Kasumi-1 (cell line): ENCODE results near the gene CFAP77.

ENCODE experiments used
- DNase-seq, 2 experiments: peaks; one replicate each; lab custom pipeline; 2025; lab: John Stamatoyannopoulos, UW

CFAP77 gene

DNA sequence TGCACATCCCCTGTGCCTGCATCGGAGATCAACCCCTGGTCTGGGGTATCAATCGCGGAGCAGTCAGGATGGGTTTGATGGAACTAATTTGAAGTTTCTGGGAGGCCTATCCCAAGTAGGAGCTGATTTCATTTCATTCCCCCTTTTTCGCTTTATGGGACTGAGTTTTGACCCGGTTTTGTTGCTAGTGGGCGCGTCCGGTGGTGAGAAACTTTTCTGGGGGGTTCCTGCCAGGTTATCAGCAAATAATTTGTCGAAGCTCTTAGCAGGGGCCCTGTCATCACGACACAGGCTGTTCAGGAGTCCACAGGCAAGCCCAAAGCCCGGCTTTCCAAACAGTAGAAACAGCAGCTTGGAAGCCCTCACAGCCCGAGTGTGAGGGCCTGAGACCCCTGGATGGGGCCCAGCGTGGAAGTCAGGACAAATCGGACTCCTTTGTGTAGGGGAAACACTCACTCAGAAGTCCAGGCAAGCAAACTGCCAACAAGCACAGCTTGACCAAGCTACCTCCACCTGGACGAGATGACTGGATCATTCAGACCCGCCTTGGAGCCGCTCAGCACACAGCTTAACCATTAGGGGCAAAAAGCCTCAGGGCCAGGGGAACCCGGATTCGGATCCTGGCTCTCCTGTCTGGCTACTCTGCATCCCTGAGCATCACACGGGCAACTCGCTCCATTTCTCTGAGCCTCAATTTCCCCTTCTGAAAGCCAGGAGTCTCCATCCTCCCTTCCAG lies 108.0 kb downstream of the CFAP77 start:
- no peak for DNase-seq

- no peak for DNase-seq
Measured at GRCh38 chr9:132518626-132519025, 108.6 kb downstream of the CFAP77 start.

DNA sequence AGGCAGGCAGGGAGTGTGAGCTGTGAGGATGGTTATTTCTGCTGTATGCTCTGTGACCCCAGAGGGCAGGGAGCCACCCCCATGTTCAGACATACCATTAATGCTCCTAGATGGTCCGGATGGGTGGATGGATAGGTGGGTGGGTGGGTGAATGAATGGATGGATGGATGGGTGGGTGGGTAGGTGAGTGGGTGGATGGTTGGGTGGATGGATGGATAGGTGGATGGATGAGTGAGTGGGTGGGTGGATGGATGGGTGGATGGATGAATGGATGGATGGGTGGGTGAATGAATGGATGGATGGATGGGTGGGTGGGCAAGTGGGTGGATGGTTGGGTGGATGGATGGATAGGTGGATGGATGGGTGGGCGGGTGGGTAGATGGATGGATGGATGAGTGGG lies 109.0 kb downstream of the CFAP77 start:
- DNase-seq: no peak

- no peak for DNase-seq
Measured at GRCh38 chr9:132520612-132521011, 110.6 kb downstream of the CFAP77 start.

DNA sequence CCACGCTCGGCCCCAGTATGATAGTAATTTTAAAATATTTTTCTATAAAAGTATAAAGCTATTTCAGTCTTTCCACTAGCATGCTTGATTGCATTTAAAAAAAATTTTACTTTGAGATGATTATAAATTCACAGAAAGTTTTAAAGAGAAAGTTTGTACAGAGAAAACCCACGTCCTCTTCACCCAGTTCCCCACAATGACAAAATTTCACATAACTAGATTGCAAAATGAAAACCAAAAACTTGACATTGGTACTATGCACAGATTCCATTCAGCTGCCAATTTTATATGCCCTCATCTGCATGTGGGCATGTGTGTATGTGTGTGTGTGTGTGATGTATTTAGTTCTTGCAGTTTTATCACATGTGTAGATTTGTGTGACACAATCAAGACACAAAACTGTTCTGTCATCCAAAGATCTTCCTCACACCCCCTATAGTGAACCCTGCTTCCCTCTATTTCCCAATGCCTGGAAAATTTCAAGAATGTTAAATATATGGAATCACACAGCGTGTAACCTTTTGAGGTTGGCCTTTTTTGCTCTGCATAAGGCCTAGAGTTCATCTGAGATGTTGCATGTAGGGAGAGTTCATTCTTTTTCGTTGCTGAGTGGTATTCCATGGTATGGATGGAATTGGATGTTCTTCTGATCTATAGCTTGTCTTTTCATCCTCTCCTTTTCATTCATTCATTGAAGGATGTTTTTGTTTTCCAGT lies 115.5 kb downstream of the CFAP77 start:
- no peak for DNase-seq

DNA sequence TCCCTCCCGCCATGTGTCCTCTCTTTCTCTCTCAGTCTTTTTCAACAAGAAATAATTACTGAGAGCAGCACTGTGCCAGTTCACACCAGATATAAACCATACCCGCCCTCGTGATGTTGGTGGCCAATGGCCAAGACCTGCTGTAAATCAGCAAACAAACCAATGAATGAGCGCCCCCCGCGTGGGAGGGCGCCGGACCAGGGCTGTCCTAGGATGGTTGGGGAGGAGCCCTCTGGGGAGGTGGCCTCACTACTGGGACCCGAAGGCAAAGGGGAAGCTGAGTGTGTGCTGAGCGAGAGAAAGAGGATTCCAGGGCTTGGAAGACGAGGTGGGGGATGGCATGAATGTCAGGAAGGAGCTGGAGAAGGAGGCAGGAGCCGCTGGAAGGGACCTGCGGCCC lies 121.2 kb downstream of the CFAP77 start:
- DNase-seq: no peak

DNA sequence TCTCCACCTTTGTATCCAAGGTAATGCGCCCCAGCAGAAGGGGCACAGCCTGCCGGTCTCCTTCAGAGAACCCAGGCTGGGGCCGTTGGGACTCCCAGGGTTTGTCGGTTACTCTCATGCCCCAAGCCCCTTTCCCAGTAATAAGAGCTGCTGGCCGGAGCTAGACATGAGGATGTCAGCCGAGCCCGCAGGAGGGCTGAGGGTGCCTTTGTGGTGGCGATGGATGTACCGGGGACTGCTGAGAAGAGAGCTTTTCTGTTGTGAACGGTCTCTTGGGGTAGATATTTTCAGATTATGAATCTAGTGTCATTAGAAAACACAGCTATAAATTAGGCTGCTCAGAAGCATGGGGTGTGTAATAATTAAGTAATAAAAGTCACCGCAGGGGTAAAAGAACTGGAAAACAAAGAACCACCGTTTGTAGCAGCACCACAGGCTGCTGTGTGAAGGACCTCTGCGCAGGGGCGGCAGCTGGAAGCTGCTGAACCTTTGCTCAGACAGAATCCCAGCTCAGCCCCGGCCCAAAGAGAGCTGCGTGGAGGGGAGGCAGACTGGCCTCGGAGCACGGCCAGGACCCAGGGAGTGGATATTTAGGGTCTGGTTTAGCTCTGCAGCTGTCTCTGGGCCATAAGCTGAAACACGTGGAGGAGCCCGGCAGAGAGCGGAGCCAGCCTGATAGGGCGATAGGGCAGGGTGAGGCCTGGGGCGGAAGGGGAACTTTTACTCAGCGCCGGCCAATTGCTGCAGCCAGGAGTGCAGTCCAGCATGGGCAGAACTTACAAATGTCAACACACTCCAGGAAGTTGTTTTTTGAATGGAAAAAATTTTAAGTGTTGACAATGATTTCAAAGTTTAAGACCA lies 121.9 kb downstream of the CFAP77 start:
- no peak for DNase-seq

DNA sequence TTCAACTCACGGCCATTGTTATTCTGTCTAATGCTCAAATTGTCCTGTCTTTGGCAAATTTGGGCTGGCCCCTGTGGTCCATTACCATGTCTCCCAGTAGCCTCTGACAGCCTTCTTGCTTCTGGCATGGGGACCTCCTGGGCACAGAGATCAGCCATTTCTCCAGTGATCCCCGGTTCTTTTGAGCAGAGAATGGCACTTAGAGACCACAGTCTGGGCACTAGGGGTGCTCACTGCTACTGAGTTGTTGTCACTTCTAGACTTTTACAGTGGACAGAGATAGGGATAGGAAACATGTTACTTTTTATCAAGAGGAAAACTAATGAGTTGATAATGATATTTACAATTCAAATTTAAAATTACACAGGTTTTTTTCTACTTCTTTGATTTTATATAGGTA lies 124.8 kb downstream of the CFAP77 start:
- no peak for DNase-seq

- no peak for DNase-seq
Measured at GRCh38 chr9:132536124-132536523, 126.1 kb downstream of the CFAP77 start.

GRCh38 chr9:132537352-132537751 lies 127.3 kb downstream of the CFAP77 start:
- DNase-seq: no peak

- no peak for DNase-seq
Measured at GRCh38 chr9:132538071-132538470, 128.1 kb downstream of the CFAP77 start.

GRCh38 chr9:132539096-132539495 lies 129.1 kb downstream of the CFAP77 start:
- no peak for DNase-seq

DNA sequence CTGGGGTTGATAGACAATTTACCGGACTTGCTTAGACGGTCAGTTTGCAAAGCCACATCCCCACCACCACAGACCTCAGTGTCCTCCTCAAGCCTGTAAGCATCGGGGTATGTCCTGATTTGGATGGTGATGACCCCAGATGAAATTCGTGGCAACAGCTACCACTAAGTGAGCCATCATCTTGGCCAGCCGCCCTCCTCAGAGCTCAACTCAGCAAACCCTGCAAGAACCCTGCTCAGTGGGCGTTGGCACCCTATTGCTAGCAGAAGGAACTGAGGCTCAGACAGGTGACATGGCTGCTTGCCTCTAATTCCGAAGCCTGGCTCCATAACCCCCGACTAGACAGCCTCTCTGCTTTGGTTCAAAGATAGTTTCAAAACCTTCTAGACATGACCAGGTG lies 131.0 kb downstream of the CFAP77 start:
- no peak for DNase-seq

- no peak for DNase-seq
Measured at GRCh38 chr9:132541870-132542830, 132.1 kb downstream of the CFAP77 start.

DNA sequence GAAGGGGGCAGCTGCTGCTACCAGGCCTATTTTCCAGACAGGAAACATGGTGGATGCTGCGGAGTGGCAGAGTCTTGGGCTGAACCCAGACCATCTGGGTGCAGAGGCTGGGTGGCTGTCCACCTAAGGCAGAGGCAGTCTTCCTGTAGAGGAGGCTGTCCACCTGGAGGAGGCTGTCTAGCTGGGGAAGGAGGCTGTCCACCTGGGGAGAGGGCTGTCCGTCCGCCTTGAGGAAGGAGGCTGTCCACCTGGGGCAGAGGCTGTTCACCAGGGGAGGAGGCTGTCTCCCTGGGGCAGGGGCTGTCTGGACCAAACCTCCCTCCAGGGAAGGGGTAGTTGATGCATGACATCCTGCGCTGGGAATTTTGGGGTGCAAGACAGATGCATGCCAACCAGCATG lies 133.2 kb downstream of the CFAP77 start:
- no peak for DNase-seq

GRCh38 chr9:132543960-132544359 lies 133.9 kb downstream of the CFAP77 start:
- DNase-seq: no peak

DNA sequence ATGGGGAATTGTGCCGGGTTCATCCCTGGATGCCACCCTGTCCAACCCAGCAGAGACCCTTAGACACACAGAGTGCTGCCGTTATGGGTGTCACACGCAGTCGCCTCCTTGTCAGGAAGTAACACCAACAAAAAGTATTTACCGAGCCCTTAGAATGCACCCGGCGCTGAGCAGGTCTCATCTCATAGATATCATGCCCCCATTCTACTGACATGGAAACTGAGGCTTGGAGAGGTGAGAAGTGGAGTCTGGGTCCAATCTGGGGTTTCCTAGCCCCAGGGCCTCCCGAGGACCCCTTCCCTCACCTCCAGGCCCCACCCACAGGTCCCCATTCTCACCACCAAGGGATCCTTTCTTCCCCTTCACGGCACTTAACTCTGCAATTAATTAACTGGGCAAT lies 135.6 kb downstream of the CFAP77 start:
- no peak for DNase-seq

- DNase-seq: peak; percentile 39 to 64
Measured at GRCh38 chr9:132546148-132547051, 136.4 kb downstream of the CFAP77 start.

DNA sequence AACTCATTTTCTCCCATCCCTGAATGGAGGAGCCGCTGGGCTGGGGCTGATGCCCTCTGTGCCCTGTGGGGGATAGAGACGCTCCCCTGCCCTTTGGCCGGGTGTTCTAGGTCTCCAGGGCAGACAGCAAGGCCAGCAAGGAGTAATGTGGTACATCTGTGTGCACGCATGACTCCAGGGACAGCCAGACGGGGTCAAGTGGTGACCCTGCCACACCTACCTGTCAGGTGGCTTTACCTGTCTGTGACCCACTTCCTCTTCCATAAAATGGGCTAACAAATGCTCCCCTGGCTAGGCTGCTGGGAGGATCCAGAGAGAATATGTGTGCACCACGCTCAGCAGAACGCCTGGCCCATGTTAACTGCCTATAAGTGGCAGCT lies 137.0 kb downstream of the CFAP77 start:
- no peak for DNase-seq

GRCh38 chr9:132547436-132547835 lies 137.4 kb downstream of the CFAP77 start:
- no peak for DNase-seq
